ENCODE data around the gene TCTN2. TPM values are rescaled to one million over a fixed set of nuclear protein-coding genes. Genes with fewer than 3 reads are reported as not detected.

Gene TCTN2
- total and polyA plus RNA-seq, 3 experiments from 2014 or later: 1.5 to 5.7 (median 5.5) TPM

- ChIA-PET POLR2A (no interaction called here), CTCF (no interaction called here)
- Histone ChIP-seq H3K36me3 (ENCODE audit: insufficient read depth, low read length) (peaks cover 52% of the 10 kb centered on the region), H3K4me1 (ENCODE audit: insufficient read depth, low read length) (no peaks in the 10 kb centered on the region), H3K27ac (ENCODE audit: low read depth, low read length) (no peak overlapping the region), H3K9me3 (ENCODE audit: low read length) (no peaks in the 10 kb centered on the region), H3K27me3 (ENCODE audit: insufficient read depth, low read length, poor library complexity, severe bottlenecking) (no peaks in the 10 kb centered on the region), H3K4me3 (ENCODE audit: low read length) (no peak overlapping the region)
- H3K4me3 Mint-ChIP-seq: no peak overlapping the region
- DNase-seq: no peak
- no peaks in the 10 kb centered on the region for H3K4me1 Mint-ChIP-seq
- H3K36me3 Mint-ChIP-seq: peaks cover 26 to 89% (median 38%) of the 10 kb centered on the region in 3 donors
- H3K27ac Mint-ChIP-seq: peak overlapping the region in 1 of 8 donors; percentile 2
- no peaks in the 10 kb centered on the region for H3K9me3 Mint-ChIP-seq
- no peaks in the 10 kb centered on the region for H3K27me3 Mint-ChIP-seq
These were observed 61.3 kb downstream of the TCTN2 start for GRCh38 chr12:123732251-123732650.

GRCh38 chr12:123733229-123733628 is 62.3 kb downstream of the TCTN2 start:
- Mint-ChIP-seq H3K4me1 (no peaks in the 10 kb centered on the region), H3K27ac (peak overlapping the region in 1 of 8 donors; percentile 75), H3K27me3 (no peaks in the 10 kb centered on the region), H3K9me3 (no peaks in the 10 kb centered on the region), H3K36me3 (peaks cover 20 to 88% (median 35%) of the 10 kb centered on the region in 3 donors), H3K4me3 (no peak overlapping the region)
- DNase-seq: no peak
- H3K4me3 ChIP-seq (ENCODE audit: low read length): no peak overlapping the region
- CTCF ChIA-PET: no interaction called here
- no peaks in the 10 kb centered on the region for H3K4me1 ChIP-seq (ENCODE audit: insufficient read depth, low read length)
- H3K9me3 ChIP-seq (ENCODE audit: low read length): no peaks in the 10 kb centered on the region
- no peak overlapping the region for H3K27ac ChIP-seq (ENCODE audit: low read depth, low read length)
- POLR2A ChIA-PET: no interaction called here
- peaks cover 56% of the 10 kb centered on the region for H3K36me3 ChIP-seq (ENCODE audit: insufficient read depth, low read length)
- no peaks in the 10 kb centered on the region for H3K27me3 ChIP-seq (ENCODE audit: insufficient read depth, low read length, poor library complexity, severe bottlenecking)

GRCh38 chr12:123734268-123734667 is 63.4 kb downstream of the TCTN2 start:
- CTCF ChIA-PET: no interaction called here
- DNase-seq: no peak
- Histone ChIP-seq H3K36me3 (ENCODE audit: insufficient read depth, low read length) (peaks cover 57% of the 10 kb centered on the region), H3K4me1 (ENCODE audit: insufficient read depth, low read length) (no peaks in the 10 kb centered on the region), H3K27me3 (ENCODE audit: insufficient read depth, low read length, poor library complexity, severe bottlenecking) (no peaks in the 10 kb centered on the region), H3K9me3 (ENCODE audit: low read length) (no peaks in the 10 kb centered on the region), H3K4me3 (ENCODE audit: low read length) (no peak overlapping the region), H3K27ac (ENCODE audit: low read depth, low read length) (no peak overlapping the region)
- Mint-ChIP-seq H3K4me3 (no peak overlapping the region), H3K9me3 (no peaks in the 10 kb centered on the region), H3K27ac (peak overlapping the region in 1 of 8 donors; percentile 38), H3K36me3 (peaks cover 23 to 88% (median 38%) of the 10 kb centered on the region in 3 donors), H3K4me1 (no peaks in the 10 kb centered on the region), H3K27me3 (no peaks in the 10 kb centered on the region)
- POLR2A ChIA-PET: no interaction called here

- Histone ChIP-seq H3K4me3 (ENCODE audit: low read length) (no peak overlapping the region), H3K36me3 (ENCODE audit: insufficient read depth, low read length) (peaks cover 36% of the 10 kb centered on the region), H3K27ac (ENCODE audit: low read depth, low read length) (peak overlapping the region; percentile 31), H3K9me3 (ENCODE audit: low read length) (no peaks in the 10 kb centered on the region), H3K4me1 (ENCODE audit: insufficient read depth, low read length) (peaks cover 11% of the 10 kb centered on the region), H3K27me3 (ENCODE audit: insufficient read depth, low read length, poor library complexity, severe bottlenecking) (no peaks in the 10 kb centered on the region)
- peak in 2 of 5 donors; percentile 35 to 55 for DNase-seq
- Mint-ChIP-seq H3K27me3 (no peaks in the 10 kb centered on the region), H3K27ac (peak overlapping the region; percentile 54 to 92 (median 80)), H3K4me3 (peak overlapping the region in 6 of 7 donors; percentile 53 to 79 (median 68)), H3K9me3 (no peaks in the 10 kb centered on the region), H3K36me3 (peaks cover 12 to 81% (median 26%) of the 10 kb centered on the region in 3 donors), H3K4me1 (peaks cover 6 to 13% (median 12%) of the 10 kb centered on the region in 3 donors)
- ChIA-PET CTCF (no interaction called here), POLR2A (no interaction called here)
These were observed 71.1 kb downstream of the TCTN2 start for GRCh38 chr12:123741937-123742572.

GRCh38 chr12:123743002-123743401 is 72.1 kb downstream of the TCTN2 start:
- Mint-ChIP-seq H3K36me3 (peaks cover 11 to 80% (median 34%) of the 10 kb centered on the region in 3 donors), H3K27me3 (no peaks in the 10 kb centered on the region), H3K4me1 (peaks cover 9 to 13% (median 12%) of the 10 kb centered on the region in 3 donors), H3K9me3 (no peaks in the 10 kb centered on the region), H3K4me3 (peak overlapping the region in 5 of 7 donors; percentile 6 to 65 (median 32)), H3K27ac (peak overlapping the region in 6 of 8 donors; percentile 43 to 88 (median 72))
- Histone ChIP-seq H3K27ac (ENCODE audit: low read depth, low read length) (peak overlapping the region; percentile 47), H3K27me3 (ENCODE audit: insufficient read depth, low read length, poor library complexity, severe bottlenecking) (no peaks in the 10 kb centered on the region), H3K4me3 (ENCODE audit: low read length) (no peak overlapping the region), H3K36me3 (ENCODE audit: insufficient read depth, low read length) (peaks cover 31% of the 10 kb centered on the region), H3K4me1 (ENCODE audit: insufficient read depth, low read length) (peaks cover 17% of the 10 kb centered on the region), H3K9me3 (ENCODE audit: low read length) (no peaks in the 10 kb centered on the region)
- DNase-seq: no peak
- POLR2A ChIA-PET: interaction anchor here (0.7 kb wide), 1 partner anchor 111 kb away, joined by 4 read pairs; no protein-coding TSS in a partner anchor
- CTCF ChIA-PET: no interaction called here

GRCh38 chr12:123744836-123745235 is 73.9 kb downstream of the TCTN2 start:
- Mint-ChIP-seq H3K9me3 (no peaks in the 10 kb centered on the region), H3K27me3 (no peaks in the 10 kb centered on the region), H3K4me3 (no peak overlapping the region), H3K27ac (no peak overlapping the region), H3K4me1 (peaks cover 9 to 13% (median 12%) of the 10 kb centered on the region in 3 donors), H3K36me3 (peaks cover 0 to 82% (median 30%) of the 10 kb centered on the region in 3 donors)
- Histone ChIP-seq H3K4me1 (ENCODE audit: insufficient read depth, low read length) (peaks cover 17% of the 10 kb centered on the region), H3K4me3 (ENCODE audit: low read length) (no peak overlapping the region), H3K36me3 (ENCODE audit: insufficient read depth, low read length) (peaks cover 35% of the 10 kb centered on the region), H3K9me3 (ENCODE audit: low read length) (no peaks in the 10 kb centered on the region), H3K27me3 (ENCODE audit: insufficient read depth, low read length, poor library complexity, severe bottlenecking) (no peaks in the 10 kb centered on the region), H3K27ac (ENCODE audit: low read depth, low read length) (no peak overlapping the region)
- ChIA-PET CTCF (no interaction called here), POLR2A (no interaction called here)
- DNase-seq: no peak

- Mint-ChIP-seq H3K4me1 (peaks cover 4 to 14% (median 9%) of the 10 kb centered on the region in 3 donors), H3K27me3 (peaks cover 0 to 1% of the 10 kb centered on the region in 2 donors), H3K36me3 (peaks cover 0 to 80% (median 25%) of the 10 kb centered on the region in 3 donors), H3K27ac (peak overlapping the region in 2 of 8 donors; percentile 40 to 80), H3K9me3 (no peaks in the 10 kb centered on the region), H3K4me3 (no peak overlapping the region)
- Histone ChIP-seq H3K9me3 (ENCODE audit: low read length) (no peaks in the 10 kb centered on the region), H3K27me3 (ENCODE audit: insufficient read depth, low read length, poor library complexity, severe bottlenecking) (no peaks in the 10 kb centered on the region), H3K27ac (ENCODE audit: low read depth, low read length) (no peak overlapping the region), H3K4me3 (ENCODE audit: low read length) (no peak overlapping the region), H3K4me1 (ENCODE audit: insufficient read depth, low read length) (peaks cover 13% of the 10 kb centered on the region), H3K36me3 (ENCODE audit: insufficient read depth, low read length) (peaks cover 37% of the 10 kb centered on the region)
- CTCF ChIA-PET: no interaction called here
- DNase-seq: peak in 1 of 5 donors; percentile 16
- POLR2A ChIA-PET: no interaction called here
These were observed 76.4 kb downstream of the TCTN2 start for GRCh38 chr12:123747309-123747708.

- DNase-seq: no peak
- Histone ChIP-seq H3K4me3 (ENCODE audit: low read length) (no peak overlapping the region), H3K27me3 (ENCODE audit: insufficient read depth, low read length, poor library complexity, severe bottlenecking) (no peaks in the 10 kb centered on the region), H3K4me1 (ENCODE audit: insufficient read depth, low read length) (peaks cover 9% of the 10 kb centered on the region), H3K9me3 (ENCODE audit: low read length) (no peaks in the 10 kb centered on the region), H3K36me3 (ENCODE audit: insufficient read depth, low read length) (peaks cover 33% of the 10 kb centered on the region), H3K27ac (ENCODE audit: low read depth, low read length) (no peak overlapping the region)
- H3K36me3 Mint-ChIP-seq: peaks cover 0 to 81% (median 22%) of the 10 kb centered on the region in 3 donors
- H3K4me3 Mint-ChIP-seq: no peak overlapping the region
- H3K27ac Mint-ChIP-seq: no peak overlapping the region
- CTCF ChIA-PET: no interaction called here
- POLR2A ChIA-PET: no interaction called here
- peaks cover under 1 to 9% (median 9%) of the 10 kb centered on the region in 3 donors for H3K4me1 Mint-ChIP-seq
- H3K27me3 Mint-ChIP-seq: peaks cover 0 to 1% of the 10 kb centered on the region in 2 donors
- no peaks in the 10 kb centered on the region for H3K9me3 Mint-ChIP-seq
These were observed 77.2 kb downstream of the TCTN2 start for GRCh38 chr12:123748161-123748560.
